AG09309 (cell line): ENCODE results near the gene ZNF136.

Source experiments
- DNase-seq: peaks from one replicate; pipeline ENCODE4 v3.0.0-alpha.2; 2010; ENCODE audit warnings: low read depth
- H3K4me3 ChIP-seq: 2 replicates; pipeline ENCODE4 v1.5.1; 2011; ENCODE audit warnings: mild to moderate bottlenecking, low read depth, low read length, moderate library complexity; ENCODE audit not compliant: control insufficient read depth
- CTCF ChIP-seq: IDR thresholded peaks from 2 replicates; pipeline ENCODE4 v1.5.1; 2011; ENCODE audit warnings: mild to moderate bottlenecking, low read depth, low read length, inconsistent platforms; ENCODE audit not compliant: insufficient read depth, control insufficient read depth; ENCODE audit errors: missing control alignments

Gene ZNF136

GRCh38 chr19:12139269-12139668, 23.6 kb upstream of the ZNF136 start:
- no peak for TF ChIP-seq CTCF
- peak overlapping the region; percentile 96 for H3K4me3 ChIP-seq
- DNase-seq = no peak

- TF ChIP-seq CTCF = no peak
- DNase-seq = peak; percentile 68
- H3K4me3 ChIP-seq = peak within 1 kb of the TSS; percentile 96
These were observed 22.9 kb upstream of the ZNF136 start, which contains the start of gene ZNF20 for GRCh38 chr19:12139885-12140544. Gene ZNF20 (minus strand): TSS chr19:12140350. CDS start chr19:12140182, 168 bp downstream.

- DNase-seq = peak; percentile 38
- H3K4me3 ChIP-seq = peak overlapping the region; percentile 96
- peak; percentile 94 for TF ChIP-seq CTCF
These were observed 22.1 kb upstream of the ZNF136 start for GRCh38 chr19:12140545-12141404.

- H3K4me3 ChIP-seq = no peak overlapping the region
- no peak for TF ChIP-seq CTCF
- no peak for DNase-seq
These were observed 21.5 kb upstream of the ZNF136 start for GRCh38 chr19:12141405-12141736.

- no peak for DNase-seq
- no peak overlapping the region for H3K4me3 ChIP-seq
- no peak for TF ChIP-seq CTCF
These were observed 17.5 kb upstream of the ZNF136 start for GRCh38 chr19:12145348-12145747.

GRCh38 chr19:12155324-12155860, 7.5 kb upstream of the ZNF136 start:
- peak overlapping the region; percentile 57 for H3K4me3 ChIP-seq
- DNase-seq = no peak
- no peak for TF ChIP-seq CTCF
